ENCODE measurements around the gene ELANE.
"Not testable (repeated sequence)": the region's sequence is repeated elsewhere in the genome, so short reads cannot be mapped to it uniquely, and the experiment has no call there.

The ELANE gene

GRCh38 chr19:814152-815078 is 37.7 kb upstream of the ELANE start:
- no peak for DNase-seq

- no peak for DNase-seq
These were observed 36.9 kb upstream of the ELANE start for GRCh38 chr19:815079-815774.

DNA sequence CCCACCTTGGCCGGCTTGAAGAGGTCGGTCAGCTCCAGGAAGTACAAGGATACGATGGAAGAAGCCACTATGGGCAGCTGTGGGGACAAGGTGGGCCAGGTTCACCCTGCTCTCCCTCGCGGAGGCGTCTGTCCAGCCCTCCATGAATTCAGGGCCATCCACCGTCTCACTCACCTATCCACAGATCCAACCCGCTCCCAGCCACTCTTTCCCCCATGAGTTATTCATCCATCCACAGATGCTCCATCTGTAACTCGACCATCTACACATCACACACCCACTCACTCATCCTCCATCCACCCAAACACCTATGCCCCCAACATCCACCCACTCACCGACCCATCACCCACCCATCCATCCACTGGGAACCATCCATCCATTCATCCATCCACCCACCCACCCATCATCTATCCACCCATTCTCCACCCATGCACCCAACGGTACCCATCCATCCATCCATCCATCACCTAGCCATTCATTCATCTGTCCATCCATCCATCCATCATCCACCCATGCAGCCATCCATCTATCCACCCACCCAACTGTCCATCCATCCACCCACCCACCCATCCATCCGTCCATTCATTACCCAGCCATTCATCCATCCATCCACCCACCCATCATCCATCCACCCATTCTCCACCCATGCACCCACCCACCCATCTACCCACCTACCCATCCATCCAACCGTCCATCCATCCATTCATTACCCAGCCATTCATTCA is 36.2 kb upstream of the ELANE start:
- no peak for DNase-seq

GRCh38 chr19:816500-816857 is 35.6 kb upstream of the ELANE start:
- no peak for DNase-seq

DNA sequence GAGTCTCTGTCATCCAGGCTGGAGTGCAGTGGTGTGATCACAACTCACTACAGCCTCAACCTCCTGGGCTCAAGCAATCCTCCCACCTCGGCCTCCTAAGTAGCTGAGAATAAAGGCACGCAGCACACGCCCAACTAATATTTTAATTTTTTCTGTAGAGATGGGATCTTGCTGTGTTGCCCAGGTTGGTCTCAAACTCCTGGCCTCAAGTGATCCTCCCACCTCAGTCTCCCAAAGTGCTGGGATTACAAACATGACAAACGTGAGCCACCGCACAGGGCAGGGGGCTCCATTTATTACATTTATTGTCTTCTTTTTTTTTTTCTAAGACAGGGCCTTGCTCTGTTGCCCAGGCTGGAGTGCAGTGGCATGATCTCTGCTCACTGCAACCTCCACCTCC is 31.9 kb upstream of the ELANE start:
- DNase-seq, result not testable (repeated sequence)

DNA sequence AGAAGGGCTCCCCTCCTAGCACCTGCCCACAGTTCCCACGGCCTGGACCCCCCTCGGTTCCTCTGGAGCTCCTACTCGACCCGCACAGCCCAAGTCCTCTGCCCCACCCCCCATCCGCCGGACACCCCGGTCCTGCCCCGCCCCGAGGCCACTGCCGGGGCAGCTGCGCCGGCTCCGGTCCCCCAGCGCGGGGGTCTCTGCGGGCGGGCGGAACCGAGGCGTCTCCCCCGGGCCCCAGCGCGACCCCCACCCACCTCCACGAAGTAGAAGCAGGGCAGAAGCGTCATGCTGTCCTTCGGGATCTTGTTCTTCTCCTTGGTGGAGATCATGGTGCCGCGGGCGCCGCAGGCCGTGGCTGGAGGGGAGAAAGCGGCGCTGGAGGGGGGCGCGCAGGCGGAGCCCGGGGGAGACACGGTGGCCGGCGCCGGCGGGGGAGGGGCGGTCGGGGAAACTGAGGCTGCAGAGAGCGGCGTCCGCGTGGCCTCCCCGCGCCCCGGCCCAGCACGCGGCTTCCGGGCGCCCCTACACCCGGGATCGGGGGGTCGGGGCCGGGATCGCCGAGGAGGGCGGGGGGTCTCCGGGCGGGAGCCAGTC is 30.8 kb upstream of the ELANE start:
- no peak for DNase-seq

- no peak for DNase-seq
These were observed 30.1 kb upstream of the ELANE start, which contains the start of gene PLPPR3 for GRCh38 chr19:821825-822503. PLPPR3 (minus strand) TSS chr19:821955; CDS start chr19:821559, 396 bp downstream.

DNA sequence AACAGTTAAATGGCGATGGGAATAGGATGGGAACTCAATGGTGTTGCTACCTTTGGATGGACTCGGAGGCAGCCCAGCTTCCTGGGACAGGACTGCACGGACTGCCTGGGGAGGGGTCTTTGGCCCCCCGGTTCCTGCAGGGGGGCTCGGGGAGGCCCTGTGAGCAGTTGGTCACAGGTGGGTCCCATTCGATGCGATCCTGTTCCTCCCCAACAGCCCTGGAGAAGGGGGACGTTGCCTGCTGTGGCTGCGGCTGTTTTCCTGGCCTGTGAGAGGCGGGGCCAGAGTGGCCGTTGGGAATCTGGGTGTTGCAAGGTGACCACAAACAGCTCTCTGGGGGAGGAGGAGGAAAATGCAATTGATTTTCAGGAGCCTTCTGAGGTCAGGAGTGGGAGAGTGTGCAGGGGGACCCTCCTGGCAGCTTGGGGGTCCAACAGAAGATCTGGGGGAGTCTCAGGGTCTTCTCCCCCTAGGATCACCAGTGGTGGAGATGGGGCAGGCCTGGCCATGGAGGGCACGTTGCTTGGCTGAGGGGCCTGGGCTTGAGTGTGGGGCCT is 28.5 kb upstream of the ELANE start:
- no peak for DNase-seq

DNA sequence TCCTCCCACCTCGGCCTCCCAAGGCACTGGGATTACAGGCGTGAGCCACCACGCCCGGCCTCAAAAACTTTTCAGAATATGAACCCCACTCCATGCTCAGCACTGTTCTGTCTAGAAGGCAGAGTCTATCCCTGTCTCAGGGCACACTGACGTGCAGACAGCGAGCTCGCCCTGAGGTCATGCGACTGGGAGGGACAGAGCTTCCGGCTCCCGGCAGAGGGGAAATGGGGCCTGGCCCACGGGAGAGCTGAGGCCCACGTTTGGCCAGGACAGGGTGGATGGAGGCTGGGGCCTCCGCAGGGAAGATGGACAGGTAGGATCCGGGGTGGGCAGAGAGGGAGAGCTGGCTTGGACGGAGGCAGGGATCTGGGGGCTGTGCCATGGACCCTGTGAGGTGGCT is 27.2 kb upstream of the ELANE start:
- no peak for DNase-seq

GRCh38 chr19:825897-826644 is 26.0 kb upstream of the ELANE start:
- no peak for DNase-seq

GRCh38 chr19:827314-827709 is 24.8 kb upstream of the ELANE start:
- no peak for DNase-seq

GRCh38 chr19:827710-828321 is 24.3 kb upstream of the ELANE start, which contains the start of gene AZU1:
AZU1 (plus strand) TSS chr19:827837; CDS start chr19:827847, 10 bp downstream.
- DNase-seq, result no peak

- DNase-seq, result no peak
These were observed 22.9 kb upstream of the ELANE start for GRCh38 chr19:829129-829758.

- no peak for DNase-seq
These were observed 20.4 kb upstream of the ELANE start for GRCh38 chr19:831407-832369.

- DNase-seq, result no peak
These were observed 17.9 kb upstream of the ELANE start for GRCh38 chr19:834216-834615.

- DNase-seq, result no peak
These were observed 16.8 kb upstream of the ELANE start for GRCh38 chr19:835210-835810.

- DNase-seq, result no peak
These were observed 11.4 kb upstream of the ELANE start, which contains the start of gene PRTN3 for GRCh38 chr19:840519-841206. PRTN3 (plus strand) TSS chr19:840999; CDS start chr19:841009, 10 bp downstream.

DNA sequence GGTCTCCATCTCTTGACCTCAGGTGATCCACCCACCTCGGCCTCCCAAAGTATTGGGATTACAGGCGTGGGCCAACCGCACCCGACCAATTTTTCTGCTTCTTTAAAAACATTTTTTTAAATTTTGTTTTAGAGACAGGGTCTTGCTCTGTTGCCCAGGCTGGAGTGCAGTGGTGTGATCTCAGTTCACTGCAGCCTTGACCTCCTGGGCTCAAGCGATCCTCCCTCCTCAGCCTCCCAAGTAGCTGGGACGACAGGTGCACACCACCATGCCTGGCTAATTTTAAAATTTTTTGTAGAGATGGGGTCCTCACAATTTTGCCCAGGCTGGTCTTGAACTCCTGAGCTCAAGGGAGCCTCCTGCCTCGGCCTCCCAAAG is 9.3 kb upstream of the ELANE start:
- not testable (repeated sequence) for DNase-seq

Data from NCI-H146 (cell line).